Activated CD8-positive, alpha-beta memory T cell treated with anti-CD3 and anti-CD28 coated beads, Interleukin-2, amount 50 U/mL, for 1 hour (primary cell): ENCODE data around the gene ECHDC3.
"Not testable (repeated sequence)": the region's sequence is repeated elsewhere in the genome, so short reads cannot be mapped to it uniquely, and the experiment has no call there.

Source experiments
- DNase-seq: peaks from one replicate; pipeline ENCODE4 v3.0.0-alpha.2; 2020; ENCODE audit errors: extremely low read depth

Gene ECHDC3

DNA sequence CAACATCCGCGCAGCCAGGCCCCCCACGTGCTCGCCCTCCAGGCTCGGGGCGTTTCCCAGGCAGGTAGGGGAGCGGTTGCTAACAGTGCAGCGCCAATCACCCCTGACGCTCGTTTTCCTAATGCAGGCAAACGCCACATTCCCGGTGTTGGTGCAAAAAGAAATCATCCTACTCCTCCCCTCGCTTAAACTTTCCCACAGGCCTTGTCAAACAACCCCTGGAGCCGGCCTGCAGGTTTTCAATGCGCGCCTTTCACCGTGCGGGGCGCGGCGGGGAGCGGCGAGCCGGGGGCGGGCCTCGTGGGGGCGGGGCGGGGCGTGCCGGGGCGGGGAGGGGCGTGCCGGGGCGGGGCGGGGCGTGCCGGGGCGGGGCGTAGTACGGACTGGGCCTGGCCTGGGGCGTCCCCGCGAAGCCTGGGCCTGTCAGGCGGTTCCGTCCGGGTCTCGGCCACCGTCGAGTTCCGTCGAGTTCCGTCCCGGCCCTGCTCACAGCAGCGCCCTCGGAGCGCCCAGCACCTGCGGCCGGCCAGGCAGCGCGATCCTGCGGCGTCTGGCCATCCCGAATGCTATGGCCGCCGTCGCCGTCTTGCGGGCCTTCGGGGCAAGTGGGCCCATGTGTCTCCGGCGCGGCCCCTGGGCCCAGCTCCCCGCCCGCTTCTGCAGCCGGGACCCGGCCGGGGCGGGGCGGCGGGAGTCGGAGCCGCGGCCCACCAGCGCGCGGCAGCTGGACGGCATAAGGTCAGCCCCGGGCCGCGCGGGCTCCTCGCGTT is at the start of gene ECHDC3:
Gene ECHDC3, plus strand, starts transcription at position 374 of the 770 bp plus-strand sequence. Its CDS starts 195 bp downstream, at position 569.
- no peak for DNase-seq

- DNase-seq = no peak
These were observed 48.8 kb upstream of the ECHDC3 start for GRCh38 chr10:11693376-11693775.

DNA sequence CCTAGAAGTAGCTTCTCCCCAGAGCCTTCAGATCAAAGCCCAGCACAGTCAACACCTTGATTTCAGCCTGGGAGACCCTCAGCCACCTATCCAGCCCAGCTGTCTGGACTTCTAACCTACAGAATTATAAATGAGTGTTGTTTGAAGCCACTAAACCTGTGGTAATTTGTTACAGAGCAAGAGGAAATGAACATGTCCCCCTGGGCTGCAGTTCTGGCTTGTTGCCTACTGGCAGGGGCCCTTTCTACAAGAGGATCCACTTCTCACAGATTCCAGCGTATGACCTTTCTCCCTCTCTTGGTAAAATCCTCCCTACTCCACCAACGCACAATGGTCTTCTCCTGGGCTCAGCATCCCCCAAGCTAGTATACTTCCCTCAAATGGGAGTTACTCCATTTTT is 46.4 kb upstream of the ECHDC3 start:
- DNase-seq = no peak

DNA sequence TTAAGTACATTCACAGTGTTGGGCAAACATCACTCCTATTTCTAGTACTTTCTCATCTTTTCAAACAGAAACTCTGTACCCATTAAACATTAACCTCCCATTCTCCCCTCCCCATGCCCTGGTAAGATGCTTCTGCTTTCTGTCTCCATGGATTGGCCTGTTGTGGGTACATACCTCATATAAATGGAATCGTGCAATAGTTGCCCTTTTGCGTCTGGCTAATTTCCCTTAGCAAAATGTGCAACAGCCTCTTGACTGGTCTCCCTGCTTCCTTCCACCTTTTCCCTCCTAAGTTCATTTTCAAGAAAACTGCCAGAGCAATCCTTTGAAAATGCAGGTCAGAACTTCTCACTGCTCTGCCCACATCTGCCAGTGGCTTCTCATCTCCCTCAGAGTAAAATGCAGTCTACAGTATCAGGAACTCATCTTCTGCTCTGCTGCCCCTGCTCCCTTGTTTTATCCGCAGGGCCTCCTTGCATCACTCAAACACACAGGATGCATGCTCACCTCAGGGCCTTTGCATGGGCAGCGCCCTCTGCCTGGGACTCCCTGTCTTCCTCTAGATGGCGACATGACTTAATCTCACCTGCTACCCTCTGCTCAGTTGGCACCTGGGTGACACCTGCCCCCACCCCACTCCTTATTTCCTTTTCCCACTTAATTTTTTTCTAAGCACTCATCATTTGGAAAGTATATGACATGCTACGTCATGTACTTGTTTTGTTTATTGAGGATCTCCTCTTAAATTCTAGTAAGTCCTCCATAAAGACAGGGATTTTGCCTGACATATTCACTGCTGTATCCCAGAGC is 44.3 kb upstream of the ECHDC3 start:
- DNase-seq = no peak

DNA sequence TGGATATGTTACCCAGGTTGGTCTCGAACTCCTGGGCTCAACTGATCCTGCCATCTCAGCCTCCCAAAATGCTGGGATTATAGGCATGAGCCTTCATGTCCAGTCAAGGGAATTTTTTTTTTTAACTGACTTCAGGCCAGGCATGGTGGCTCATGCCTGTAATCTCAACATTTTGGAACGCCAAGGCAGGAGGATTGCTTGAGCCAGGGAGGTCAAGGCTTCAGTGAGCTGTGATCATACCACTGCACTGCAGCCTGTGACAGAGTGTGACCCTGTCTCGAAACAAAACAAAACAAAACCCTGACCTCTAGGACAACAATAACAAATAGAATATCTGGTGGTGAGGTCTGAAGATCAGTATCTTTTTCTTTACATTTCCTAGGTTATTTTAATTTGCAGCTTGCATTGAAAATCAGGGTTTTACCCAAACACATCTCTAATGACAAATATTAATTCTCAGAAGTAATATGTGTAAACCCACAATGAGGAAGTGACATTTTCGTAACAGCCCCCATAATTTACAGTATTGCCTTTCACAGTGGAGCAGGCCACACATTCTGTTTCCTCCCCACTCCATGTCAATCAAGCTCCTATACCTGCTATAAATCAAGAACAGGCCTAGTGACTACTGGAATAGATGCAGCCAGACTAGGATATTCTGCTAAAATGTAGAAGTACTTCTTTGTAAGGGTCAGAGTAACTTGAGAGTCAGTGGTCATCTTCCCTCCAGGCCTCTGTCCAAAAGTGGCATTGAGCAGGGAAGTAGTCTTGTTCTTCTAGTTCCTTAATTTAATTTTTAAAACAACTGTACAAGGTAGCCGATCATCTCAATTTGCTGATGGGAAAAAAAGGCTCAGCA is 43.3 kb upstream of the ECHDC3 start:
- no peak for DNase-seq

DNA sequence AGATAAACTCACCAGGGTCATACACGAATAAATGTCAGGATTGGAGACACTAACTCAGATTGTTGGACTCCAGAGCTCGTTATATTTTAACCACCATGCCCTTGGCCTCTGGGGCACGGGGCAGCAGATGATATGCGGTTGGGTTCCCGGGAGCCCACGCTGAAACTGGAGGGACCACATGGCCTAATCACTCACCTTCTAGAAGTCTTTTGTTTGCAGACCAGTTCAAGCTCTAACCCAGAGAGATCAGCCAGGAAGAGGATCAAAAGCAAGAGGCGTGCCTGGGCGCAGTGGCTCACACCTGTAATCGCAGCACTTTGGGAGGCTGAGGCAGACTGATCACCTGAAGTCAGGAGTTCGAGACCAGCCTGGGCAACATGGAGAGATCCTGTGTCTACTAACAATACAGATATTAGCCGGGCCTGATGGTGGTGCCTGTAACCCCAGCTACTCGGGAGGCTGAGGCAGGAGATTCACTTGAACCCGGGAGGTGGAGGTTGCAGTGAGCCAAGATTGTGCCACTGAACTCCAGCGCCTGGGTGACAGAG is 42.6 kb upstream of the ECHDC3 start:
- no peak for DNase-seq

GRCh38 chr10:11700539-11700938 is 41.6 kb upstream of the ECHDC3 start:
- DNase-seq = no peak

DNA sequence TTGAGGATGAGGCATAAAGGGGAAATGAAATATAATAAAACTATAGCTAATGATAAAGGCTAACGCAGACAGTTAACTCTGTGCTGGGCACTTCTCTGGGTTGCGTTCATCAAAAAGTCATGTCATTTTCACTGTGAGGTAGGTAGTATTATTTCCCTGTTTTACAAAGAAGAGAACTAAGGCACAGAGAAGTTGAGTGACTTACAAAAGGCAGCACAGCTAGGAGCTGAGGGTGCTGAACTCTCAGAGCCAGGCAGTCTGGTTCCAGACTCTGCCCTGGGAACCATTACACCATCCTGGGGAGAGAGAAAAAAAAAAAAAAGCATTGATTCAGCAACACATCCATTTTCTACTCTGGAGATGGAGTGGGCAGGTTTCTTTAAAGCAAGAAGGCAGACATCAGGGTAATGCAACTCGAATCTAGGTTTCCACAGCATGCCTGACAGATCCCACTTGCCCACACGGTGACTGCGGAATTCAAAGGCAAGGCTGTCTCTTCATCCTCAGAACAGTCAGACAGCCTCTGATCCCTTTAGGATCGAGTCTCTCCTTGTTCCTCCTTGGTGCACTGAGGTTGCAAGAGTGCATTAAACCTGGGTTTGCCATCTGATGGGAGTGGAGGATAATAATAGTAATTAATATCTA is 40.6 kb upstream of the ECHDC3 start:
- no peak for DNase-seq

DNA sequence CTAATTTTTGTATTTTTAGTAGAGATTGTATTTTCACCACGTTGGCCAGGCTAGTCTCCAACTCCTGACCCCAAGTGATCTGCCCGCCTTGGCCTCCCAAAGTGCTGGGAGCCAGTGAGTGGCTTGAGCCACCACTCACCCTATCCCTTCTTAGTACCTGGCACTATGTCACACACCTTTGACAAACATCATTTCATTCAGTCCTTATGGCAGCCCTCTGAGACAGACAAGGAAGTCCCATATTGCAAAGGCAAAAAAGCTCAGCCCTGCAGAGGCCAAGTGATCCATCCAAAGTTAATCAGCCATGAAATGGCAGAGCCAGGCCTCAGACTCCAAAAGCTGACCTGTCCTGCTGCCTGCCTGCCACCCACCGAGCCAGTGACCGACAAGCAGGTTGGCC is 39.9 kb upstream of the ECHDC3 start:
- DNase-seq = no peak

DNA sequence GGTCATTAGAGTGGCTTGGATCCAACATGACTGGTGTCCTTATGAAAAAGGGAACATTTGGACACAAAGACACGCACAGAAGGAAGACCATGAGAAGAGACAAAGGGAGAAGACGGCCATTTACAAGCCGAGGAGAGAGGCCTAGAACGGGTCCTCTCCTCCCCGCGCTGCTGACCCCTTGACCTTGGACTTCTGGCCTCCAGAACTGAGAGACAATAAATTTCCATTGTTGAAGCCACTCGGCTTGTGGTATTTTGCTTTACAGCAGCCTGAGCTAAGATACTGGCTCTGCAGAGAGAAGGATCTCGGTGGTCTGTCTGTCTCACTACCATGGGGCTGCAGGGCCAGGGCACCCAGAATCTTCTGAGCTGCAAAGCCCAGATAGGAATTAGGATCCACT is 38.1 kb upstream of the ECHDC3 start:
- no peak for DNase-seq

DNA sequence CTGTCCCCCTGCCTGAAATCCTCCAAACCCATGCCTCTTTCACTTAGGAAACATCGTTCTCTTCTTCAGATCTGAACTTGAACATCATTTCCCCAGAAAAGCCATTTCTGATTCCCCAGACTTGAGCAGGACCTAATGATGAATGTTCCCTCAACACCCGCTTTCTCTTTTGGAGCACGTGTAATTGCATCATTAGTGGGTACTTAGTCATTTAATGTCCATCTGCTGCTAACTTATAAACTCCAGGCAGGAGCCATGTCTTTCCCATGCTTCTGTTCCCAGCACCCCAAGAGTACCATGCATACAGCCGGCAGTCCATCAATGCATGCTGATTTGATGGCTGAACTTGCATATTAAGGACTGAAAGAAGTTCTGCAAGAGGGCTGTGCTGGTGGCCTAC is 36.5 kb upstream of the ECHDC3 start:
- DNase-seq = no peak

- no peak for DNase-seq
These were observed 35.2 kb upstream of the ECHDC3 start for GRCh38 chr10:11706895-11707567.

DNA sequence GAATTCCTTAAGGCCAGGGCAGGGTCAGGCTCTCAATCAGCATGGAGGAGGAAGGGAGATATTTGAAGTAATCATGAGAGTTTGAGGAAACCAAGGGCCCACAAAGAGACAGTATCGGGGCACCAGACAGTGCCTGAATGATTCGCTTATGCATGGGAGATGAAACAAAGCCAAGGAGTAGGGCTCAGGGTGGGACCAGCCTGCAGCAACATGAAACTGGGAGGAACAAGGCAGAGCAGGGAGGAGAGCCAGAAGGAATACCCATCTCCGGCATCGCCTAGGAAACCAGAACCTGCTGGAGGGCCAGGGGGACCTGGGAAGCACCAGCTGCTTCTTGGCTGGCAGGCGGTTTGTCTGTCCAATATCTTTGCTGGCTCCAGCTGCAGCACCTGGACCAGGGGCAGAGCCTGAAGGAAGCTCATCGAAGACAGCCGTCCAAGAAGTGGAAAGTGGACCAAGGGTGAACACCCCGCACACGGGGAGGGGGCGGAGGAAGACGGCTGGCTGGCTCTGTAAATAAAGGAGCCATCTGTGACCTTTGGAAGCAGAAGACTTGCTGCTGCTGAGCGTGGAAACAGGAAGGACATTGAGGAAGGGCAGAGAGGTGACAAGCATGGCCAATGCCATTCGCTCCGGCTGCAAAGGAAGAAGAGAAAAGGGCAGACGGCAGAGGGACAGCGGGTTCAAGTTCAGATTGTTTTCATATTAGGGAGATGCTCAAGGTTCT is 34.4 kb upstream of the ECHDC3 start:
- no peak for DNase-seq

- DNase-seq = not testable (repeated sequence)
These were observed 33.4 kb upstream of the ECHDC3 start for GRCh38 chr10:11708801-11709200.

GRCh38 chr10:11712744-11713143 is 29.4 kb upstream of the ECHDC3 start:
- no peak for DNase-seq

GRCh38 chr10:11713186-11713743 is 28.9 kb upstream of the ECHDC3 start:
- DNase-seq = no peak

DNA sequence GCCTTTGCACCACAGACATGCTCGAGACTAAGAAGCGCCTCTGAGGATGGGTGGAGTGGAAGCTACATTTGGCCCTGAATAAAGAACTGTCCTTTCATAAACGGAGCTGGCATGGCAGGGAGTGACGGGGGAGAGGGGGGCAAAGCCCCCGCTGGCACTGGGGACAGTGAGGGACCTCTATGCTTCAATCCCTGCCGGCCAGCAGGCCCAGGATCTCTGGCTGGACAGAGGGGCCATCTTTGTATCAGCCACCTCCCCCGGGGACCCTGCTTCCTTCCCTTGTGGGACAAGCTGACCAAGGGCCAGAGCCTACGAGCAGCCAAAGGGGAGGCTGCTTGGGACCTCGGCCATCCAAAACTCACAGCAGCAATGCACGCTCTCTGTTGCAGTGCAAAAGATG is 28.2 kb upstream of the ECHDC3 start:
- DNase-seq = no peak

DNA sequence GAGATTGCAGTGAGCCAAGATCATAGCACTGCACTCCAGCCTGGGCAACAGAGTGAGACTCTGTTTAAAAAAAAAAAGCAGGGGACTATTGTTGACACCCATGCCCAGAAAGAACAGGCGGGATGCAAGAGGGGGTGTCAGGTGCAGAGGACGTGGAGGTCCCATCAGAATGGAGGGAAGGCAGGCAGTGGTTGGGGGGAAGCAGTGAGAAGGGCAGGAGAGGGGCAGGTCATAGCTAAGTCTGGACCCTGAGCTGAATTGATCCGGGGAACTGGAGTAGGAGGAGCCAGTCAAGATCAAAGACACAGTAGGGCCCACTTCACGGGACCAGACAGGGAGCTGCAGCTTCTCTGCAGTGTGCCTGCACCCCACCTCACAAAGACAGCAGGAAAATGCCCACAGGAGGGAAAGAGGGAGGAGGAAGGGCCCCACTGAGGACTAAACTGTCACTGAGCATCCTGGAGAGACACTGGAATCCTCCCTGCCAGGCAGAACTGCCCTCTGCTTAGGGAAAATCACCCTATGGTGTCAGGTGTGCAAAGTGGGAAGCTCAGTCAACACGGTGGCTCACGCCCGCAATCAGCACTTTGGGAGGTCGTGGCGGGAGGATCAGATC is 27.3 kb upstream of the ECHDC3 start:
- no peak for DNase-seq

- no peak for DNase-seq
These were observed 26.2 kb upstream of the ECHDC3 start for GRCh38 chr10:11715815-11716494.
